B cell (primary cell): ENCODE results near the gene HGFAC. TPM values are rescaled to one million over a fixed set of nuclear protein-coding genes. Genes with fewer than 3 reads are reported as not detected.

Source experiments
- ATAC-seq: fragments of 200-7000 bp; cut with Tn5 transposase; one replicate; pipeline ENCODE4 v1.10.0; 2021; ENCODE audit warnings: low read depth, mild to moderate bottlenecking, moderate number of reproducible peaks, moderate library complexity
- CTCF ChIA-PET: fragments of 350-600 bp; sonication (Branson Sonifier 250); formaldehyde crosslinking; loops from one replicate; lab custom pipeline; 2021; ENCODE audit warnings: antibody characterized with exemption, inconsistent platforms; lab: Charles Lee
- POLR2A ChIA-PET: fragments of 350-600 bp; sonication (Branson Sonifier 250); formaldehyde crosslinking; loops from one replicate; lab custom pipeline; 2021; ENCODE audit warnings: antibody characterized with exemption; lab: Charles Lee
- DNase-seq: peaks from one replicate; pipeline ENCODE4 v3.0.0; 2013
- H2AFZ ChIP-seq: 2 replicates; pipeline ENCODE4 v1.6.1; 2012; ENCODE audit warnings: mild to moderate bottlenecking, low read depth, low read length; ENCODE audit not compliant: insufficient read depth, poor library complexity, severe bottlenecking
- H3K27ac ChIP-seq, 2 donors: 1 replicate in 1 of 2; 2 replicates in 1 of 2; pipeline ENCODE4 v1.5.1; 2012 to 2013; ENCODE audit warnings: low read length in 2 of 2, mild to moderate bottlenecking in 2 of 2, moderate library complexity in 1 of 2
- H3K27me3 ChIP-seq, 4 experiments: fragments of 200-600 bp in 1 of 4; sonication (generic) in 1 of 4; replicated peaks in 1 of 4; 1 replicate in 2 of 4; 2 replicates in 2 of 4; pipeline versions ENCODE4 v1.6.1 to v1.7.0; 2013 to 2016; ENCODE audit warnings: low read length in 3 of 4, mild to moderate bottlenecking in 2 of 4, mixed read lengths in 1 of 4, moderate library complexity in 1 of 4; ENCODE audit not compliant: insufficient read depth in 4 of 4, control insufficient read depth in 3 of 4; ENCODE audit errors: control extremely low read depth in 1 of 4
- H3K36me3 ChIP-seq, 2 experiments: replicated peaks in 1 of 2; 1 replicate in 1 of 2; 2 replicates in 1 of 2; pipeline versions ENCODE4 v1.6.1 to v1.7.1; 2013; ENCODE audit warnings: low read length in 1 of 2; ENCODE audit not compliant: insufficient read depth in 2 of 2, control insufficient read depth in 1 of 2; ENCODE audit errors: control extremely low read depth in 1 of 2, extremely low read depth in 1 of 2
- H3K4me1 ChIP-seq, 2 donors: fragments of 200-600 bp in 1 of 2; sonication (generic) in 1 of 2; 1 replicate in 1 of 2; 2 replicates in 1 of 2; pipeline versions ENCODE4 v1.5.1 to v1.6.1; 2013 to 2017; ENCODE audit warnings: low read length in 2 of 2; ENCODE audit not compliant: control insufficient read depth in 2 of 2, insufficient read depth in 2 of 2
- H3K4me2 ChIP-seq: replicated peaks from 2 replicates; pipeline ENCODE3; 2012; ENCODE audit warnings: mild to moderate bottlenecking, low read depth, low read length; ENCODE audit not compliant: poor library complexity, severe bottlenecking
- H3K4me3 ChIP-seq, 5 experiments: fragments of 200-600 bp in 1 of 5; sonication (generic) in 1 of 5; 1 replicate in 3 of 5; 2 replicates in 2 of 5; pipeline versions ENCODE4 v1.5.1 to v1.7.0; 2011 to 2016; ENCODE audit warnings: low read length in 4 of 5, mild to moderate bottlenecking in 4 of 5, low read depth in 2 of 5, control low read depth in 1 of 5, moderate library complexity in 1 of 5; ENCODE audit not compliant: insufficient read depth in 1 of 5; ENCODE audit errors: control extremely low read depth in 1 of 5, extremely low read depth in 1 of 5
- H3K79me2 ChIP-seq: fragments of 200-600 bp; sonication (generic); one replicate; pipeline ENCODE4 v1.6.0; 2016; ENCODE audit warnings: low read length; ENCODE audit not compliant: control insufficient read depth, insufficient read depth
- H3K9ac ChIP-seq: fragments of 200-600 bp; sonication (generic); 2 replicates; pipeline ENCODE4 v1.6.1; 2017; ENCODE audit warnings: mild to moderate bottlenecking, low read length, moderate library complexity
- H3K9me3 ChIP-seq, 3 donors: one replicate each; pipeline versions ENCODE4 v1.6.1 to v1.7.1; 2013; ENCODE audit warnings: low read length in 2 of 3; ENCODE audit not compliant: control insufficient read depth in 2 of 3, insufficient read depth in 1 of 3; ENCODE audit errors: control extremely low read depth in 1 of 3
- H4K20me1 ChIP-seq: 2 replicates; pipeline ENCODE4 v1.6.0; 2012; ENCODE audit warnings: mild to moderate bottlenecking, low read length; ENCODE audit not compliant: insufficient read depth, control insufficient read depth, poor library complexity, severe bottlenecking
- H3K27ac Mint-ChIP-seq: one replicate; pipeline ENCODE4 v1.8.0; 2021; ENCODE audit warnings: mixed read lengths
- H3K27me3 Mint-ChIP-seq: one replicate; pipeline ENCODE4 v1.8.0; 2021; ENCODE audit warnings: mixed read lengths
- H3K4me1 Mint-ChIP-seq: one replicate; pipeline ENCODE4 v1.8.0; 2021; ENCODE audit warnings: mixed read lengths
- H3K4me3 Mint-ChIP-seq: one replicate; pipeline ENCODE4 v1.8.0; 2021; ENCODE audit warnings: mixed read lengths
- H3K9me3 Mint-ChIP-seq: one replicate; pipeline ENCODE4 v1.8.0; 2022; ENCODE audit warnings: mixed read lengths; ENCODE audit not compliant: insufficient read depth
- EZH2 ChIP-seq: IDR thresholded peaks from 2 replicates; pipeline ENCODE4 v1.6.1; 2012; ENCODE audit warnings: borderline replicate concordance, low read depth, mild to moderate bottlenecking, moderate library complexity, low read length; ENCODE audit not compliant: insufficient read depth, poor library complexity, severe bottlenecking
- WGBS: methylation state at CpG from one replicate; pipeline ENCODE4 v1.1.5; 2013; ENCODE audit warnings: missing lambda C conversion rate; ENCODE audit not compliant: insufficient coverage; 5-methylcytosine and 5-hydroxymethylcytosine counted together
- intact Hi-C: fragments of 100-400 bp; cut with micrococcal nuclease; formaldehyde crosslinking; loops from one replicate; pipeline ENCODE4 v1.10.0; 2022
- polyA plus RNA-seq: library from polyadenylated mRNA; depleted of rRNA; stranded (reverse); fragments of >200 nt; gene quantifications from 2 replicates; pipeline ENCODE4 v1.2.3, GENCODE V29; 2012
- total RNA-seq, 2 donors: library from RNA; stranded (reverse); fragments of 120-200 nt in 1 of 2; gene quantifications; 1 replicate in 1 of 2; 2 replicates in 1 of 2; pipeline versions ENCODE4 v1.2.3 to v1.2.4, GENCODE V29; 2013 to 2022
- TF ChIP-seq, protein P1 (sequence below): fragments of 200-600 bp; IDR thresholded peaks from one replicate; pipeline ENCODE4 v1.8.0; 2022; ENCODE audit warnings: antibody characterized with exemption, mild to moderate bottlenecking

HGFAC gene
- total and polyA plus RNA-seq, 2 donors (not counting 1 experiment from before 2014, with no cell fraction given) = not detected

DNA sequence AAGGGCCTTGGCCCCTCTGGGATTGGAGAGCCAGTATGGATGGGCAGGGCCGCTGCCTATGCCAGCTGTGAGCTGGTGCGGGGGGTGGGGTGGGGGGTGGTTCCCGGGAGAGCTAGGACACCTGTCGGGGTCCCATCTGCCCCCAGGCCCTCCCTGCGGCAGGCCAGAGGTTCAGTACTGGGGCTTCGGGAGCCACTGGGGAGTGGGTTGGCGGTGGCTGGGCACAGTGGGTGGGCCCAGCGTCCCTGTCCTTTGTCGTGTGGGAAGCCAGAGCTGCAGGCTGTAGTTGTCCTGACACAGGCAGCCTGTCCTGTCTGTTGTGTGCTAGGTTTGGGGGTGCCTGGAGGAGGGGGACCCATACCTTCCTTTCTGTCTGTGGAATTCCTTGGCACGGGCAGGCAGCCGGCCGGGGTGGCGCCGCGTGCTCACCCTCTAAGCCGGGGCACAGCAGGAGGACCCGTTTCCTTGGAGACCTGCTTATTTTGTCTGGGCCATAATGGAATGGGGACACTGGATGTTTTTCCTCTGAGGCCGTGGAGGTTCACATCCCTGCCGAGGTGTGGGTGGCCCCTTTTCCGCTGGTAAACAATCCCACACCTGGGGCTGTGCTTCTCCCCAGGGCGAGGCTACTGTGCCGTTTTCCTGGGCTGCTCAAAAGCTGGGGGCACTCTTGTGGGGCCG, 36.1 kb downstream of the HGFAC start:
- intact Hi-C loops = no loop called here
- no peaks in the 10 kb centered on the region for H3K27me3 Mint-ChIP-seq
- H3K79me2 ChIP-seq = no peaks in the 10 kb centered on the region
- H3K27ac ChIP-seq = no peak overlapping the region
- TF ChIP-seq, protein P1, sequence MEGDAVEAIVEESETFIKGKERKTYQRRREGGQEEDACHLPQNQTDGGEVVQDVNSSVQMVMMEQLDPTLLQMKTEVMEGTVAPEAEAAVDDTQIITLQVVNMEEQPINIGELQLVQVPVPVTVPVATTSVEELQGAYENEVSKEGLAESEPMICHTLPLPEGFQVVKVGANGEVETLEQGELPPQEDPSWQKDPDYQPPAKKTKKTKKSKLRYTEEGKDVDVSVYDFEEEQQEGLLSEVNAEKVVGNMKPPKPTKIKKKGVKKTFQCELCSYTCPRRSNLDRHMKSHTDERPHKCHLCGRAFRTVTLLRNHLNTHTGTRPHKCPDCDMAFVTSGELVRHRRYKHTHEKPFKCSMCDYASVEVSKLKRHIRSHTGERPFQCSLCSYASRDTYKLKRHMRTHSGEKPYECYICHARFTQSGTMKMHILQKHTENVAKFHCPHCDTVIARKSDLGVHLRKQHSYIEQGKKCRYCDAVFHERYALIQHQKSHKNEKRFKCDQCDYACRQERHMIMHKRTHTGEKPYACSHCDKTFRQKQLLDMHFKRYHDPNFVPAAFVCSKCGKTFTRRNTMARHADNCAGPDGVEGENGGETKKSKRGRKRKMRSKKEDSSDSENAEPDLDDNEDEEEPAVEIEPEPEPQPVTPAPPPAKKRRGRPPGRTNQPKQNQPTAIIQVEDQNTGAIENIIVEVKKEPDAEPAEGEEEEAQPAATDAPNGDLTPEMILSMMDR = no peak
- TF ChIP-seq EZH2 = no peak
- no peak overlapping the region for H2AFZ ChIP-seq
- H3K4me1 ChIP-seq = peaks cover 14 to 29% of the 10 kb centered on the region in 2 donors
- ChIA-PET CTCF (no interaction called here), POLR2A (no interaction called here)
- H3K9me3 ChIP-seq = no peaks in the 10 kb centered on the region
- H3K4me2 ChIP-seq = no peak overlapping the region
- no peak overlapping the region for H3K9ac ChIP-seq
- H3K4me3 Mint-ChIP-seq = no peak overlapping the region
- no peaks in the 10 kb centered on the region for H4K20me1 ChIP-seq
- H3K27ac Mint-ChIP-seq = no peak overlapping the region
- no peaks in the 10 kb centered on the region for H3K36me3 ChIP-seq
- H3K4me3 ChIP-seq = no peak overlapping the region
- H3K27me3 ChIP-seq = peaks cover 0 to 16% (median 1%) of the 10 kb centered on the region in 4 experiments
- H3K9me3 Mint-ChIP-seq = no peaks in the 10 kb centered on the region
- no peak for ATAC-seq
- WGBS = 89% methylated on average over 22 of the region's 23 CpGs
- H3K4me1 Mint-ChIP-seq = peaks cover 25% of the 10 kb centered on the region
- DNase-seq = no peak

DNA sequence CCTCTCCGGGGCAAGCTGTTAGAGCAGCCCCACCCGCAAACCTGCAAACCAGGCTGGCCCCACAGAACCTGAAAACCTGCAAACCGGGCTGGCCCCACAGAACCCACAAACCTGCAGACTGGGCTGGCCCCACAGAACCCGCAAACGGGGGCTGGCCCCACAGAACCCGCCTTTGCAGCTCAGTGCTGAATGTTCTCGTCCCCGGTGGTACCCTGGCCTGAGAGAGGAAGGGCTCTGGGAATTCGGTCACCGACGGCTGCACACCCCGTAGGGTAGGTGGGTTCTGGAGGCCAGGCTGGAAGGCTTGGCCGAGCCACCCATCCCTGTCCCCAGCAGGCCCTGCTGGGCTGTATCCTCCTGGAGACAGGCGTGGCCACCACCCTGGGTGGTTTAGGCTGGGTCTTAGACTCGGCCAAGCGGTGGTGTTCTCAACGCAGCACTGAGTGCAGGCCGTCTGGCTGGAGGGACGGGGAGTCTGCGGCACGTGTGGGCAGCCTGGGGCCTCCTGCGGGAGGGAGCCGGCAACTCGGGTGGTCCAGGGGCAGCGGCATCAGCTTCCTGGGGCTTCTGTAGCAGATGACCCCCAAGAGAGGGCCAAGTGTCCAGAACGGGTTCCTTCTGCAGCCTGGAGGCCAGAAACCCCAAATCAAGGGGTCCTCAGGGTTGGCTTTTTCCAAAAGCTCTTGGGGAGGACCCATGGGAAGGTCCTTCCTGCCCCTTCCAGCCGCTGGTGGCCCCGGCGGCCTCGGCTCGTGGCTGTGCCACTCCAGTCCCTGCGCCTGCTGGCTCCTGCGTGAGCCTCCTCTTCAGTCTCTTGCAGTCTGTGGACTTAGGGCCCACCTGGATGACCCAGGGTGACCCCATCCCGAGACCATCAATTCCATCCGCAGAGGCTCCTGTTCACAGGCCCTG, 36.9 kb downstream of the HGFAC start:
- DNase-seq (no peak), ATAC-seq (no peak)
- Histone ChIP-seq H4K20me1 (no peaks in the 10 kb centered on the region), H3K9me3 (no peaks in the 10 kb centered on the region), H3K4me3 (no peak overlapping the region), H2AFZ (no peak overlapping the region), H3K36me3 (no peaks in the 10 kb centered on the region), H3K9ac (no peak overlapping the region), H3K27ac (no peak overlapping the region), H3K4me1 (peaks cover 18 to 36% of the 10 kb centered on the region in 2 donors), H3K79me2 (no peaks in the 10 kb centered on the region), H3K4me2 (no peak overlapping the region), H3K27me3 (peaks cover 0 to 16% (median 1%) of the 10 kb centered on the region in 4 experiments)
- H3K4me1 Mint-ChIP-seq = peaks cover 30% of the 10 kb centered on the region
- H3K27me3 Mint-ChIP-seq = no peaks in the 10 kb centered on the region
- WGBS = 86% methylated on average over 31 of the region's 35 CpGs
- no peak overlapping the region for H3K27ac Mint-ChIP-seq
- intact Hi-C loops = no loop called here
- no peaks in the 10 kb centered on the region for H3K9me3 Mint-ChIP-seq
- TF ChIP-seq EZH2 = no peak
- TF ChIP-seq, protein P1 = no peak
- CTCF ChIA-PET = interaction anchor here (0.7 to 3.6 kb wide), 4 partner anchors 27 to 134 kb away, joined by 3 to 57 read pairs (median 10); no protein-coding TSS in a partner anchor
- POLR2A ChIA-PET = no interaction called here
- H3K4me3 Mint-ChIP-seq = no peak overlapping the region
